Stimulated activated naive CD4-positive, alpha-beta T cell treated with Interleukin-2 at 50 U/mL for 16 hours (primary cell): ENCODE measurements around the gene CACNA2D4.

ENCODE experiments used
- DNase-seq: peaks from one replicate; lab custom pipeline; 2025; lab: John Stamatoyannopoulos, UW

The CACNA2D4 gene

GRCh38 chr12:1778911-1779310 is 139.5 kb downstream of the CACNA2D4 start:
- no peak for DNase-seq

DNA sequence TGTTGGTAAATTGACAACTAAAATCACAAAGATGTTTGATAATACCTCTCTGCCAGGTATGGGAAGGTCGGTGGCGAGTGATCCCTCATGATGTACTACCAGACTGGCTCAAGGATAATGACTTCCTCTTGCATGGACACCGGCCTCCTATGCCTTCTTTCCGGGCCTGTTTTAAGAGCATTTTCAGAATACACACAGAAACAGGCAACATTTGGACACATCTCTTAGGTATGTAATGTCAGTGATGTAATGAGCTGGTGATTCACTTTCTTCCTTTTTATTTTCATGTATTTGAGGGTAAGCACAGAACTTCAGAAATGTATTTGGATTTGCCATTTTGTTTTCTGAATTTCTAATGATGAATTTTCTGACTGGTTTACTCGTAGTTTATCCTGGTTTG is 140.7 kb downstream of the CACNA2D4 start:
- no peak for DNase-seq

DNA sequence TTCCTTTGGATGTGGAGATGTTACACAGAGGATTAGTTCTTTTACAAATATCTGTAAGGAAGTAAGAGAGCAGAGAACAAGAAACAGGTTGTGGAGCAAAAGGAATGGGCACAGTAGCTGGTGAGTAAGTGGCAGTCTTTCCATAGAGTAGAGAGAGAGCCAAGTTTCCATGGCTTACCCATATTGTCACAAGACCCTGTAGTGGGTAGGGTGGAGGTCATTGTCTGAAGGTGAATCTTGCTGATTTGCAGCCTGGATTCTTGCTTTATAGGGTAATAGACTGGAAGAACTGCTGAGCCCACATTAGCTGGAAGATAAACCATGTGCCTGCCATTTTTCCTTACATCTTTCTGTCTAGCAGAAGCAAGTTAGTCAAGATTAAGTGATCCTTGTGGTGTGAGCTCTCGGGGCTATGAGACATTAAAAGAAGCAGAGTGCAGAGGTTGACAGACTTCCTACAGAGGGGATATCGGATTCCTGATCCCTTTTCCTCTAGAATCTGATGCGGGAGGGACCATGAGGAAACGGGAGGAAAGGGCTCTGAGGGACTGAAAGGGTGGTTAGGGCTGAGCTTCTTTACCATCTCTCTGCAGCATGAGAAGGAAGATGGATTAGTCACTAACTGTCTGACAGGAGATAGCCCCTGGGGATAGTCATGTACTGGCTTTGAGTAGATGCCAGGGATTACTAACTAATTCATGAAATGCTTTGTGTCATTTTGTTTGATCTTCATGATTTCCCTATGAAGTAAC is 142.1 kb downstream of the CACNA2D4 start:
- DNase-seq, result no peak

- no peak for DNase-seq
These were observed 144.4 kb downstream of the CACNA2D4 start for GRCh38 chr12:1773937-1774655.

DNA sequence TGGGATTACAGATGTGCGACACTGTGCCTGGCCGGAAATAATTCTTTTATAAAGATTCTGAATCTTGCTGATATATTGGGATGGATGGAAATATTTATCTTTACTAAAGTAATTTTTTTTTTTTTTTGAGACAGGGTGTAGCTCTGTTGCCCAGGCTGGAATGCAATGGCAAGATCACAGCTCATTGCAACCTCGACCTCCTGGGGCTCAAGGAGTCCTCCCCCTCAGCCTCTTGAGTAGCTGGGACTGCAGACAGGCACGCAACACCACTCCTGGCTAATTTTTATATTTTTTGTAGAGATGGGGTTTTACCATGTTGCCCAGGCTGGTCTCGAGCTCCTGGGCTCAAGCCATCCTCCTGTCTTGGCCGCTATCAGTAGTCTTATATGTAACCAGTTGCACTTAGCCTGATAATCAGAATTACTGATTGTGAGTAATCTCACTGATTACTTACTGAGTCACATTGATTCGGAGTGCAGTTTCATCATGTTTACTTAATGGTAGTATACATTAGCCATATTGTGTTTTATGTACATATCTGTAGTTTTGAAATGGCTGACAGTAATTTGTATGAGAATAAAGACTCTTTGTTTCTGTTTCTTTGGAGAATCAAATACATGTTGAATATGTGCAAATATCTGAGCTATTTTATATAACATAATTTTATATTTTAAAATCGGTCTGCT is 148.5 kb downstream of the CACNA2D4 start:
- DNase-seq, result no peak

DNA sequence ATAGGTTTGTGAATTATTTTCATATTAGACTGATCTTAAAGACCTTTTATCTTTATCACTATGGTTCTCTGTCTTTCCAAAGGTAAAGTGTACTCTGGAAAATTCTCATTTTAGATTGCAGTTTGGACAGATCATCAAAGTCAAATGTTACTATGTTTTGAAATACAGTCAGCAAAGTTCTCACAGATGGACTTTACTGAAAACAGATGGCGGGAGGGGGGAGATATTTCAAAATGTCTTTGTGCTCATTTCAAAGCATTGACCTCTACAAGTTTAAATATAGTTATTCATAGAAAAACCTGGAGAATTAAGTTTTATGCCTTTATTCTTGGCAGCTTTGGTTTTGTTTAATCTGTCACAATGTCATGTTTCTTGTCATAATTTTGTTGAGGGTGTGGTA is 149.8 kb downstream of the CACNA2D4 start:
- DNase-seq, result no peak

- no peak for DNase-seq
These were observed 150.9 kb downstream of the CACNA2D4 start for GRCh38 chr12:1767407-1768090.

DNA sequence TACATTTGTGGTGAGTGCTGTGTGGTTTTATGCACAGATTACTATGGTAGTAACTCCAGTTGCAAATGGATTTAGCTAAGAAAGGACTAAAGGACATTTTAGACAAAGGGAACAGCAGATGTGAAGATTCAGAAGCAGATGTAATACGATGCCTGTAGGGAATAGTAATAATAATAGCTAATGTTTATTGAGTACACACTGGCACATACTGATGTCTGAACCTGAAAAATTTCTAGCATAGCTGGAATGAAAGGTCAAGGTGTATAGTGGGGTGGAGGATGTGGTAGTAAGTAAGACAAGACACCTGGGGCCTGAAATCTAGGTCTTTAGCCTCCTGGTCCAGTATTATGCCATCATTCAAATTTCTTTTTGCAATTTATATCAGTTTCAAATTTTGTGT is 152.3 kb downstream of the CACNA2D4 start:
- no peak for DNase-seq

DNA sequence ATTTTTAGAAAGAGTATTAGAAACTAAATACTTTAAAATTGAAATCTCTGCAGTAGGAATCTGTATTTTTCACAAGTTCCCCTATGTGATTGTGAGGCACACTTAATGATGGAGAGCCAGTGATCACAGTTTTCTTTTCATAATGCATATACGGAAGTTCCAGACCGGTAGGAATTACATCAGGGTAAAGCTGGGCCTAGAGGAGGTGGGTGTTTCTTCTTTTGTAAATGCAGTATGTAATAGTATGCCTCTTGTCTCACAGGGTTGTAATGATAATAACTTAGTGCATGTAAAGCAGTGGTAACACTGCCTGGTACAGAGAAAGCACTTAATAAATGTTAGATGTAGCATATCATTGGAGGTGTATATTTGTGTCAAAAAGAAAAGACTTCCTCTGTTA is 155.3 kb downstream of the CACNA2D4 start:
- DNase-seq, result no peak

DNA sequence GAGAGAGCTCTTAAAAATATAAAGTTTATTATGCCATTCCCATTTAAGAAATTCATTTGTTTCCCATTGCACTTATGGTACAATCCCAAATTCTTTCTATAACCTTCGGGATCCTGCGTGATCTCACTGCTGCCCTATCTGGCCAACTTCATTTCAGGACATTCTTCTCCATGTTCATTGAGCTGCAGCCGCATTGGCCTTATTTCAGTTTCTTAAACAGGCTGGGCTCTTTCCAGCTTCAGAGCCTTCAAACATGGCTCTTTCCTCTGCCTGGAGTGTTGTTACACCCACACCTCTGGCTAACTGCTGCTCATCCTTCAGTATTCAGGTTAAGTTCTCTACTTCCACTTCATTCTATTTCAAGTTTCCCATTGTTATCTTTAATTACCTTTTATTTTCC is 156.6 kb downstream of the CACNA2D4 start:
- no peak for DNase-seq

- DNase-seq, result no peak
These were observed 157.7 kb downstream of the CACNA2D4 start for GRCh38 chr12:1760566-1761382.

GRCh38 chr12:1758887-1759286 is 159.6 kb downstream of the CACNA2D4 start:
- DNase-seq, result no peak

DNA sequence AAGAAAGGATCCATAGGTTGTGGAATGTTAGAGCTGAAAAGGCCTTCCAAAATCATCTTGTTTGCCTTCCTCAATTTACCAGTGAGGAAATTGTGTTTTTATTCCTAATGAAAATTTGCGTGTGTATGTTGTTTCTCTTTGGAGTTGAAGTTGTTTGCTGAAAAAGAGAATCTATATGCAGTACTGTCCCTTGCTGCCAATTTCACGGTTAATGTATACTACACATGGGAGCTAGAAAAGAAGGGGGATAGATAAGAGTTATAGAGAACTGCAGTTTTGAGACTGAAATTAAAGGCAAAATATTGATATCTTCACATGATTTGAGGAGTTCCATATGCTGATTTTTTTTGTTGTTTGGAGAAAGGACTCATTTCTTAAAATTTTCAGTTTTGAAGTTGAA is 160.1 kb downstream of the CACNA2D4 start:
- no peak for DNase-seq

DNA sequence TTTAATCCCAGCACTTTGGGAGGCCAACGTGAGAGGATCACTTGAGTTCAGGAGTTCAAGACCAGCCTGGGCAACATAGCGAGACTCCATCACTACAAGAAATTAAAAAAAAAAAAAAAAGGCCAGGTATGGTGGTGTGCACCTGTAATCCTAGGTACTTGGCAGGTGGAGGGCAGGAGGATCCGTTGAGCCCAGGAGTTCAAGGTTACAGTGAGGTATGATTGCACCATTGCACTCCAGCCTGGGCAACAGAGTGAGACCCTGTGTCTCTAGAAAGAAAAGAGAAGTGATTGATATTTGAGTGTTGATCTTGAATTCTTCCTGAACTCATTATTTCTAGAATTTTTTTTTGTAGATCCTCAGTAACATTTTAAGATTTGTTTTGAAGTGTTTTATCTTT is 168.2 kb downstream of the CACNA2D4 start:
- DNase-seq, result no peak

DNA sequence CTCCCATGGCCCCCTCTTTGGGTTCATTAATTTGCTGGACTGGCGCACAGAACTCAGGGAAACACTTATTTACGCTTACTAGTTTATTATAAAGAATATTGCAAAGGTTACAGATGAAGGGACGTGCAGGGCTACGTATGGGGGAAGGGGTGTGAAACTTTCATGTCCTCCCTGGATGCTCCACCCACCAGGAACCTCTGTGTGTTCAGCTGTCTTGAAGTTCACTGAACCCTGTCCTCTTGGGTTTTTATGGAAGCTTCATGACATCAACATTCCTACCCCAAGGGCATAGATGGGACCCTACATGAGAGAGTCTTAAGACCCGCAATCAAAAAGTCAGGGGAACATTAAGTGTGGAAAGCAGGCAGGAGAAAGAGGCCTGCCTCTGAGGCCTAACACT is 169.4 kb downstream of the CACNA2D4 start:
- DNase-seq, result no peak

DNA sequence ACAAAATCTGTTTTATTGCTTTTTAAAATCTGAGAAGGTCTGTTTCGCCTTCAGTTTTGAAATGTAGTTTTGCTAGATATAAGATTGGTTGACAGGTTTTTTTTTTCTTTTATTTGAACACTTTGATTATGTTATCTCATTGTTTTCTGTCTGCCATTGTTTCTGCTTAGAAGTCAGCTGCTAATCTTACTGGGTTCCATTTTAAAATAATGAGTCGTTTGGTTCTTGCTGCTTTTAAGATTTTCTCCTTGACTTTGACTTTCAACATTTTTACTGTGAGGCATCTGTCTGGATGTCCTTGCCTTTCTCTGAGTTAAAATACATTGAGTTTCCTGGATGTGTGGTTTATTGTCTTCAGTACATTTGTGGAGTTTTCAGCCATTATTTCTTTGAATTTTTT is 170.8 kb downstream of the CACNA2D4 start:
- DNase-seq, result no peak

DNA sequence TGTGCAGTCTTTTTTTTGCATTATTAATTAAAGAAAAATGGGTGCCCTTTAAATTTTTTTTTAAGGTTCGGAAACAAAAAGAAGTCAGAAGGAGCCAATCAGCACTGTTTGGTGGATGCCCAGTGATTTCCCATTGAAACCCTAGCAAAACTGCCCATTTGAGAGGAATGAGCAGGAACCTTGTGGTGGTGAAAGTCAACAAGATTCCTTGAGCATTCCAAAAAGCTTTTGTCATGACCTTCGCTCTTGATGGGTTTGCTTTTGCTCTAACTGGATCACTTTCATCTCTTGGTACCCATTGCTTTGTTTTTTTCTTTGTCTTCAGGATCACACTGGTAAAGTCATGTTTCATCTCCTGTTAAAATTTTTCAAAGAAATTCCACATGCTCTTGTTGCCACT is 173.5 kb downstream of the CACNA2D4 start:
- DNase-seq, result no peak
